Cardiac muscle cell (in vitro differentiated cells and primary cell): ENCODE data around the gene SNRPB. TPM values are rescaled to one million over a fixed set of nuclear protein-coding genes. Genes with fewer than 3 reads are reported as not detected.
A peak's percentile ranks its signal among the peaks of the same experiment; 100 is the strongest.

Source experiments
- DNase-seq, 2 donors: peaks; one replicate each; pipeline versions ENCODE4 v3.0.0 to v3.0.0-alpha.2; 2010 to 2017; ENCODE audit warnings: low read depth in 1 of 2, low spot score in 1 of 2
- H3K27ac ChIP-seq: fragments of 200-600 bp; sonication (generic); 2 replicates; pipeline ENCODE4 v1.5.1; 2016
- H3K27me3 ChIP-seq: fragments of 200-600 bp; sonication (generic); 2 replicates; pipeline ENCODE4 v1.6.0; 2016; ENCODE audit warnings: control low read depth
- H3K36me3 ChIP-seq: fragments of 200-600 bp; sonication (generic); 2 replicates; pipeline ENCODE4 v1.5.1; 2016; ENCODE audit warnings: control low read depth
- H3K4me1 ChIP-seq: fragments of 200-600 bp; sonication (generic); 2 replicates; pipeline ENCODE4 v1.8.1; 2017; ENCODE audit warnings: low read depth, mild to moderate bottlenecking, mixed run types
- H3K4me3 ChIP-seq: fragments of 200-600 bp; sonication (generic); 2 replicates; pipeline ENCODE4 v1.5.1; 2016; ENCODE audit warnings: mild to moderate bottlenecking
- H3K9me3 ChIP-seq: fragments of 200-600 bp; sonication (generic); 2 replicates; pipeline ENCODE4 v1.5.1; 2017; ENCODE audit warnings: low read depth, mild to moderate bottlenecking, control low read depth
- polyA plus RNA-seq: library from polyadenylated mRNA; unstranded; fragments of >200 nt; fragmentation: Nextera tagmentation; extraction: Ambion mirVana; gene quantifications from 2 replicates; pipeline ENCODE4 v1.2.1, GENCODE V29; 2016
- total RNA-seq: library from RNA; depleted of rRNA; stranded (reverse); fragments of >200 nt; gene quantifications from 2 replicates; pipeline ENCODE4 v1.2.3, GENCODE V29; 2016
- TF ChIP-seq, protein P1 (sequence below): IDR thresholded peaks from 2 replicates; pipeline ENCODE4 v1.5.1; 2012; ENCODE audit warnings: low read depth, mild to moderate bottlenecking, low read length

Gene SNRPB
- total and polyA plus RNA-seq, 2 experiments from 2014 or later: 187 to 251 TPM

DNA sequence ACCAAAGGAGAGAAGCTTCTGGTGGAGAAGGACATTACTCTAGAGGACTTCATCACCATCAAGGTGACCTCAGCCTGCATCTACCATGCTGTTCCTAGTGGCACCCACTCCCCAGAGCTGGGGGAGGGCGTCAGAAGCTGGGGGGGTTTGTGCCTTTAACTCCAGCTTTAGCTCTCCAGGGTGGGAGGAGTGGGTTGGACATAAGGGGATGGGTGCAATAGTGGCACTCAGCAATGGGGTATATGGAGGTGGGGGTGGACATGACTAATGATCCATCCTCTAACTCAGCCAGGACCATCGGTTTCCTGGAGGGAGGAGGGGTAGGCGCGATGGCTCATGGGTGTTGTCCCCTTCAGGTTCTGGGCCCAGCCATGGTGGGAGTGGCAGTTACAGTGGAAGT is 40.1 kb downstream of the SNRPB start:
- H3K27ac ChIP-seq: no peak overlapping the region
- H3K27me3 ChIP-seq: peaks cover 13% of the 10 kb centered on the region
- no peaks in the 10 kb centered on the region for H3K9me3 ChIP-seq
- DNase-seq: no peak
- no peaks in the 10 kb centered on the region for H3K36me3 ChIP-seq
- H3K4me3 ChIP-seq: no peak overlapping the region
- TF ChIP-seq, protein P1, sequence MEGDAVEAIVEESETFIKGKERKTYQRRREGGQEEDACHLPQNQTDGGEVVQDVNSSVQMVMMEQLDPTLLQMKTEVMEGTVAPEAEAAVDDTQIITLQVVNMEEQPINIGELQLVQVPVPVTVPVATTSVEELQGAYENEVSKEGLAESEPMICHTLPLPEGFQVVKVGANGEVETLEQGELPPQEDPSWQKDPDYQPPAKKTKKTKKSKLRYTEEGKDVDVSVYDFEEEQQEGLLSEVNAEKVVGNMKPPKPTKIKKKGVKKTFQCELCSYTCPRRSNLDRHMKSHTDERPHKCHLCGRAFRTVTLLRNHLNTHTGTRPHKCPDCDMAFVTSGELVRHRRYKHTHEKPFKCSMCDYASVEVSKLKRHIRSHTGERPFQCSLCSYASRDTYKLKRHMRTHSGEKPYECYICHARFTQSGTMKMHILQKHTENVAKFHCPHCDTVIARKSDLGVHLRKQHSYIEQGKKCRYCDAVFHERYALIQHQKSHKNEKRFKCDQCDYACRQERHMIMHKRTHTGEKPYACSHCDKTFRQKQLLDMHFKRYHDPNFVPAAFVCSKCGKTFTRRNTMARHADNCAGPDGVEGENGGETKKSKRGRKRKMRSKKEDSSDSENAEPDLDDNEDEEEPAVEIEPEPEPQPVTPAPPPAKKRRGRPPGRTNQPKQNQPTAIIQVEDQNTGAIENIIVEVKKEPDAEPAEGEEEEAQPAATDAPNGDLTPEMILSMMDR: no peak
- H3K4me1 ChIP-seq: no peaks in the 10 kb centered on the region

DNA sequence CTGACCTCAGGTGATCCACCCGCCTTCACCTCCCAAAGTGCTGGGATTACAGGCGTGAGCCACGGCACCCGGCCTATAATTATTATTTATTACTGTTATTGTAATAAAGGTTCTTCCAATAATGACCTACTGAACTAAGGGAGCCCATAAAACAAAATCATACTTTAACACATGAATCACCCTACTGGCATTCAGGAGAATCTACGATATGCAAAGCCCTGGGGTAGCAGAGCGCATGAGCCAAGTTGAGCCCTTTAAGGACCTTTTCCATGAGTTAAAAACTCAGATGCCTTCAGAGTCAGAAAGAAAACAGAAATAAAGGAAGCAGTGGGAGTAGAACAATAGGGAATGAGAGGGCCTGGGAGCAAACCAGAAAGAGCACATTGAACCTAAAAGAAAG is 41.5 kb downstream of the SNRPB start:
- DNase-seq: no peak
- no peaks in the 10 kb centered on the region for H3K36me3 ChIP-seq
- no peak overlapping the region for H3K4me3 ChIP-seq
- no peak overlapping the region for H3K27ac ChIP-seq
- H3K9me3 ChIP-seq: no peaks in the 10 kb centered on the region
- TF ChIP-seq, protein P1: no peak
- no peaks in the 10 kb centered on the region for H3K4me1 ChIP-seq
- peaks cover 13% of the 10 kb centered on the region for H3K27me3 ChIP-seq

DNA sequence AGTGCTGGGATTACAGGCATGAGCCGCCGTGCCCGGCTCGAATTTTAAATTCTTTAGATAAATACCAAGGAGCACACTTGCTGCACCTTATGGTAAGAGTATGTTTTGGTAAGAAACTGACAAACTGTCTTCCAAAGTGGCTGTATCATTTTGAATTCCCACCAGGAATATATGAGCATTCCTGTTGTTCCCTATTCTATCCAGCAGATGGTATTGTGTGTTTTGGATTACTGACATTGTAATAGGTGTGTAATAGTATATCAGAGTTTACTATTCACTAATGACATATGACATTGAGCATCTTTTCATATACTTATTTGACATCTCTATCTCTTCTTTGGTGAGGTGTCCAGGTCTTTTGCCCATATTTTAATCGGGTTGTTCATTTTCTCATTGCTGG is 49.3 kb downstream of the SNRPB start:
- no peaks in the 10 kb centered on the region for H3K36me3 ChIP-seq
- no peaks in the 10 kb centered on the region for H3K4me1 ChIP-seq
- DNase-seq: peak in 1 of 2 donors; percentile 10
- H3K27ac ChIP-seq: no peak overlapping the region
- peaks cover 9% of the 10 kb centered on the region for H3K27me3 ChIP-seq
- TF ChIP-seq, protein P1: peak; percentile 24
- no peaks in the 10 kb centered on the region for H3K9me3 ChIP-seq
- no peak overlapping the region for H3K4me3 ChIP-seq

DNA sequence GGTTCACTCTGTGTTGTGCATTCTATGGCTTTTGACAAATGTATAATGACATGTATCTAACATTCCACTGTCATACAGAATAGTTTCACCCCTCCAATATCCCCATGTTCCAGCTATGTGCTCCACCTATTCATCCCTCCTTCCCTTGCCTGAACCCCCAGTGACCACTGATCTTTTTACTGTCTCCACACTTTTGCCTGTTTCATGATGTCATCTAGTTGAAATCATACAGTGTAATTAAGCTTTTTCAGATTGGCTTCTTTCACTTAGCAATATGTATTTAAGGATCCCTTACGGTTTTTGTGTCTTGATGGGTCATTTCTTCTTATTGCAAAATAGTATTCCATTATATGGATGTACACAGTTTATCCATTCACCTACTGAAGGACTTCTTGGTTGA is 50.1 kb downstream of the SNRPB start:
- Histone ChIP-seq H3K27ac (no peak overlapping the region), H3K27me3 (peaks cover 12% of the 10 kb centered on the region), H3K4me3 (no peak overlapping the region), H3K4me1 (no peaks in the 10 kb centered on the region), H3K36me3 (no peaks in the 10 kb centered on the region), H3K9me3 (no peaks in the 10 kb centered on the region)
- no peak for DNase-seq
- TF ChIP-seq, protein P1: no peak

DNA sequence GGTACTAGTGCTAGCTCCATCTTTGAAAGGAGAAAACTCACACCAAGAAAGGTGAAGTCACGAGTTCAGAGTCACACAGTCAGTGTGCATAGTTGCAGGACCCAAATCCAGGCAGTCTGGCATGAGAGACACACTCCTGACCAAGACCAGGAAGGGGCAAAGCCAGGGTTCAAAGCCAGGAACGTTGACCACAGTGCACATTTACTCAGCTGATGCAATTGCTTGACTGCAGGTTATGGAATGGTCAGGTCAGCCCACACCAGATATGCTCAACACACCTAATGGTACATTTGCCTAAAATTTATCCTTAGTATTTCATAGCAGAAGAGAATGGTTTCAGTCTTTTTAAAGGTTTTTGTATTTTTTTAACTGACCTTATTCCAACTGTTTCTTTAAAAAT is 52.2 kb downstream of the SNRPB start:
- no peak for DNase-seq
- no peaks in the 10 kb centered on the region for H3K36me3 ChIP-seq

More for the DNA sequence above, 52.2 kb downstream of the SNRPB start:
- H3K9me3 ChIP-seq: no peaks in the 10 kb centered on the region
- no peaks in the 10 kb centered on the region for H3K4me1 ChIP-seq
- no peak overlapping the region for H3K4me3 ChIP-seq
- TF ChIP-seq, protein P1: no peak
- peaks cover 14% of the 10 kb centered on the region for H3K27me3 ChIP-seq
- no peak overlapping the region for H3K27ac ChIP-seq
